GM18519 (cell line): ENCODE results near the gene TNNC1.

Experiments used
- ATAC-seq: cut with Tn5 transposase; IDR thresholded peaks from one replicate; pipeline ENCODE4 v1.9.1; 2021; ENCODE audit warnings: mild to moderate bottlenecking, moderate library complexity; ENCODE audit not compliant: unreplicated experiment, low FRiP score

TNNC1 gene

GRCh38 chr3:52453496-52454249 lies at the start of gene TNNC1:
Gene TNNC1 (minus strand): TSS chr3:52454041. CDS start chr3:52454015, 26 bp downstream.
- ATAC-seq, result no peak

GRCh38 chr3:52502808-52503350 lies 49.0 kb upstream of the TNNC1 start:
- ATAC-seq, result no peak

- ATAC-seq, result no peak
Observed at GRCh38 chr3:52502001-52502400, 48.2 kb upstream of the TNNC1 start.

GRCh38 chr3:52501046-52501445 lies 47.2 kb upstream of the TNNC1 start:
- ATAC-seq, result no peak

GRCh38 chr3:52498137-52499054 lies 44.6 kb upstream of the TNNC1 start:
- no peak for ATAC-seq

- ATAC-seq, result no peak
Observed at GRCh38 chr3:52495777-52496602, 42.1 kb upstream of the TNNC1 start.

GRCh38 chr3:52494886-52495495 lies 41.1 kb upstream of the TNNC1 start, which contains the start of gene STAB1:
Gene STAB1 (plus strand): TSS chr3:52495338. CDS start chr3:52495414, 76 bp downstream.
- no peak for ATAC-seq

GRCh38 chr3:52494445-52494844 lies 40.6 kb upstream of the TNNC1 start:
- ATAC-seq, result no peak

GRCh38 chr3:52493232-52494017 lies 39.6 kb upstream of the TNNC1 start:
- no peak for ATAC-seq

- no peak for ATAC-seq
Observed at GRCh38 chr3:52492059-52492458, 38.2 kb upstream of the TNNC1 start.

GRCh38 chr3:52490939-52491526 lies 37.2 kb upstream of the TNNC1 start:
- no peak for ATAC-seq

GRCh38 chr3:52490035-52490938 lies 36.4 kb upstream of the TNNC1 start:
- ATAC-seq, result no peak

- ATAC-seq, result no peak
Observed at GRCh38 chr3:52489453-52489852, 35.6 kb upstream of the TNNC1 start.

GRCh38 chr3:52488746-52489145 lies 34.9 kb upstream of the TNNC1 start:
- ATAC-seq, result no peak

- ATAC-seq, result no peak
Observed at GRCh38 chr3:52487788-52488691, 34.2 kb upstream of the TNNC1 start.

GRCh38 chr3:52487050-52487787 lies 33.4 kb upstream of the TNNC1 start:
- ATAC-seq, result no peak
